ENCODE results near the gene FAM234B.
A peak's percentile ranks its signal among the peaks of the same experiment; 100 is the strongest.

The FAM234B gene

DNA sequence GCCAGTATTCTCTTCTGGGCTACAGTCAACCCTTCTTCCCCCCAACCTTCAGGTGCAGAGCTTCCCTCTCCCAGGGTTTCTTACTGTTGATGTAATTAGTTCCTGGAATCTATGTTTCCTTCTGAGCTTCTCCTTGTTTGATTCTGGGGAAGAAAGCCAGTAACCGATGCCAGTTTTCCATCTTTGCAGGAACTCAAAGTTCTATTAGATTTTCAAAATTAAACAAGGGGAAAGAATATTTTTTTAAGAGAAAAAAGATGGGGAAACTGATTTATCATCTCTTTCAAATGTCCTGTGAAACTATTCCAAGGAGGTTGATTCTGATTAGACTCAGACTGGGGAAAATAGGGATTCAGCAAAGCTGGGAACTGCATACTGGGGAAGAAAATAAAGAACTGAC lies 17.9 kb upstream of the FAM234B start:
- Histone ChIP-seq H3K4me2 (ENCODE audit: low read depth, low read length, poor library complexity, severe bottlenecking) (peak overlapping the region; percentile 70), H3K9me3 (ENCODE audit: insufficient read depth, low read depth, low read length) (no peaks in the 10 kb centered on the region), H3K9ac (ENCODE audit: low read depth, low read length, poor library complexity, severe bottlenecking) (no peak overlapping the region), H3K9me2 (replicated peaks; ENCODE audit: low read depth, low read length) (no peaks in the 10 kb centered on the region), H3K36me3 (ENCODE audit: insufficient read depth, low read length) (no peaks in the 10 kb centered on the region), H4K20me1 (ENCODE audit: insufficient read depth, low read length, poor library complexity, severe bottlenecking) (no peaks in the 10 kb centered on the region), H2AFZ (ENCODE audit: low read length) (peak overlapping the region; percentile 53), H3K27me3 (ENCODE audit: insufficient read depth, low read length, poor library complexity, severe bottlenecking) (no peaks in the 10 kb centered on the region), H3K4me3 (ENCODE audit: low read length, poor library complexity, severe bottlenecking) (no peak overlapping the region), H3F3A (ENCODE audit: low read depth) (no peaks in the 10 kb centered on the region), H3K79me2 (ENCODE audit: insufficient read depth, low read length) (no peaks in the 10 kb centered on the region), H3K4me1 (ENCODE audit: insufficient read depth, low read length, poor library complexity, severe bottlenecking) (peaks cover 9% of the 10 kb centered on the region)
- TF ChIP-seq EZH2phosphoT487 (IDR thresholded peaks at IDR 0.05; ENCODE audit: borderline replicate concordance) = no peak
- TF ChIP-seq, protein P1, sequence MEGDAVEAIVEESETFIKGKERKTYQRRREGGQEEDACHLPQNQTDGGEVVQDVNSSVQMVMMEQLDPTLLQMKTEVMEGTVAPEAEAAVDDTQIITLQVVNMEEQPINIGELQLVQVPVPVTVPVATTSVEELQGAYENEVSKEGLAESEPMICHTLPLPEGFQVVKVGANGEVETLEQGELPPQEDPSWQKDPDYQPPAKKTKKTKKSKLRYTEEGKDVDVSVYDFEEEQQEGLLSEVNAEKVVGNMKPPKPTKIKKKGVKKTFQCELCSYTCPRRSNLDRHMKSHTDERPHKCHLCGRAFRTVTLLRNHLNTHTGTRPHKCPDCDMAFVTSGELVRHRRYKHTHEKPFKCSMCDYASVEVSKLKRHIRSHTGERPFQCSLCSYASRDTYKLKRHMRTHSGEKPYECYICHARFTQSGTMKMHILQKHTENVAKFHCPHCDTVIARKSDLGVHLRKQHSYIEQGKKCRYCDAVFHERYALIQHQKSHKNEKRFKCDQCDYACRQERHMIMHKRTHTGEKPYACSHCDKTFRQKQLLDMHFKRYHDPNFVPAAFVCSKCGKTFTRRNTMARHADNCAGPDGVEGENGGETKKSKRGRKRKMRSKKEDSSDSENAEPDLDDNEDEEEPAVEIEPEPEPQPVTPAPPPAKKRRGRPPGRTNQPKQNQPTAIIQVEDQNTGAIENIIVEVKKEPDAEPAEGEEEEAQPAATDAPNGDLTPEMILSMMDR (conservative IDR thresholded peaks at IDR 0.05; ENCODE audit: low read length) = no peak

DNA sequence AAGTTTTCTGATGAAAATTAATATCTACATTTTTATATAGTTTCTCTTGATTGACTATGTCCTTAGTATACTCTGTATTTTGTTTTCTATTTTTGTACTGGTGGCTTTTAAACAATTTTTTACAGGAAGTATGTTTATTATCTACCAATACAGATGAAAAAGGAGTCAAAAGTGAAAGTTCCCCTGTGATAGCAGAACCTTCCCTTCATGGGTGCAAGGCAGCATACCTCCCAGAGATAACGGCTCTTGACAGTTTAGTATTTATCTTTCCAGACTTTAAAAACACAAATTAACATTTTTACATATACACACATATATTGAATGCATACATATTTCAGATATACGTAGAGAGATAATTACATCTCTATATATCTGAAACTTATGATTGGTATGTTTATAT lies 17.1 kb upstream of the FAM234B start:
- H3K4me1 ChIP-seq (ENCODE audit: insufficient read depth, low read length, poor library complexity, severe bottlenecking) = peaks cover 9% of the 10 kb centered on the region
- H2AFZ ChIP-seq (ENCODE audit: low read length) = peak overlapping the region; percentile 53
- H4K20me1 ChIP-seq (ENCODE audit: insufficient read depth, low read length, poor library complexity, severe bottlenecking) = no peaks in the 10 kb centered on the region
- H3K4me3 ChIP-seq (ENCODE audit: low read length, poor library complexity, severe bottlenecking) = peak overlapping the region; percentile 44
- peak overlapping the region; percentile 70 for H3K4me2 ChIP-seq (ENCODE audit: low read depth, low read length, poor library complexity, severe bottlenecking)
- H3K9me3 ChIP-seq (ENCODE audit: insufficient read depth, low read depth, low read length) = no peaks in the 10 kb centered on the region
- H3K9ac ChIP-seq (ENCODE audit: low read depth, low read length, poor library complexity, severe bottlenecking) = peak overlapping the region; percentile 6
- no peaks in the 10 kb centered on the region for H3K79me2 ChIP-seq (ENCODE audit: insufficient read depth, low read length)
- H3F3A ChIP-seq (ENCODE audit: low read depth) = no peaks in the 10 kb centered on the region
- no peaks in the 10 kb centered on the region for H3K27me3 ChIP-seq (ENCODE audit: insufficient read depth, low read length, poor library complexity, severe bottlenecking)
- TF ChIP-seq, protein P1 (conservative IDR thresholded peaks at IDR 0.05; ENCODE audit: low read length) = no peak
- no peak for TF ChIP-seq EZH2phosphoT487 (IDR thresholded peaks at IDR 0.05; ENCODE audit: borderline replicate concordance)
- no peaks in the 10 kb centered on the region for H3K9me2 ChIP-seq (replicated peaks; ENCODE audit: low read depth, low read length)
- no peaks in the 10 kb centered on the region for H3K36me3 ChIP-seq (ENCODE audit: insufficient read depth, low read length)

DNA sequence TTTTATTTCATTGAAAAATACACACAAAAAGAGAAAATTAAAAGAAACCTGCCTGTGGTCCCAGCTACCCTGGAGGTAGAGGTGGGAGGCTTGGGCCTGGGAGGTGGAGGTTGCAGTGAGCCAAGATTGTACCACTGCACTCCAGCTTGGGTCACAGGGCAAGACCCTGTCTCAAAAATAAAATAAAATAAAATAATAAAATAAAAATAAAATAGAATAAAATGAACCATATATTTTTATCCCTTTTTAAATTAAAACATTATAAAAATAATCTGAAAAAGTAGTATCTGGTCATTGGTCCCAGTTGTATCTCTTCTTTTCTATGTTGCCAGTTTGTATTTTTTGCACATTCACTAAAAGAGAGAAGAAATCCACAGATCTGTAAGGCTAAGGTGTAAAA lies 16.7 kb upstream of the FAM234B start:
- Histone ChIP-seq H3K4me1 (ENCODE audit: insufficient read depth, low read length, poor library complexity, severe bottlenecking) (peaks cover 9% of the 10 kb centered on the region), H3F3A (ENCODE audit: low read depth) (no peaks in the 10 kb centered on the region), H3K36me3 (ENCODE audit: insufficient read depth, low read length) (no peaks in the 10 kb centered on the region), H3K4me3 (ENCODE audit: low read length, poor library complexity, severe bottlenecking) (no peak overlapping the region), H2AFZ (ENCODE audit: low read length) (peak overlapping the region; percentile 56; the same call in 1 of the 2 replicates), H3K4me2 (ENCODE audit: low read depth, low read length, poor library complexity, severe bottlenecking) (no peak overlapping the region), H3K9me3 (ENCODE audit: insufficient read depth, low read depth, low read length) (no peaks in the 10 kb centered on the region), H3K79me2 (ENCODE audit: insufficient read depth, low read length) (no peaks in the 10 kb centered on the region), H3K9ac (ENCODE audit: low read depth, low read length, poor library complexity, severe bottlenecking) (no peak overlapping the region), H4K20me1 (ENCODE audit: insufficient read depth, low read length, poor library complexity, severe bottlenecking) (no peaks in the 10 kb centered on the region), H3K27me3 (ENCODE audit: insufficient read depth, low read length, poor library complexity, severe bottlenecking) (no peaks in the 10 kb centered on the region), H3K9me2 (replicated peaks; ENCODE audit: low read depth, low read length) (no peaks in the 10 kb centered on the region)
- TF ChIP-seq, protein P1 (conservative IDR thresholded peaks at IDR 0.05; ENCODE audit: low read length) = no peak
- TF ChIP-seq EZH2phosphoT487 (IDR thresholded peaks at IDR 0.05; ENCODE audit: borderline replicate concordance) = no peak
